Endothelial cell of umbilical vein (primary cell): ENCODE measurements around the gene LMX1A. TPM values are rescaled to one million over a fixed set of nuclear protein-coding genes. Genes with fewer than 3 reads are reported as not detected.

Experiments used
- BruUV-seq: library from RNA; stranded (reverse); fragments of 400-500 nt; replicated peaks from 2 replicates; lab custom pipeline; 2021; lab: Mats Ljungman, UMichigan
- CTCF ChIA-PET: fragments of 300-600, 350-600 bp; sonication (Branson Sonifier 250); formaldehyde crosslinking; loops from one replicate; lab custom pipeline; 2021; ENCODE audit warnings: antibody characterized with exemption, inconsistent platforms; lab: Charles Lee
- POLR2A ChIA-PET: fragments of 300-600, 350-600 bp; sonication (Branson Sonifier 250); formaldehyde crosslinking; loops from one replicate; lab custom pipeline; 2021; ENCODE audit warnings: antibody characterized with exemption, inconsistent platforms; lab: Charles Lee
- DNase-seq: peaks from one replicate; pipeline ENCODE4 v3.0.0-alpha.2; 2011; ENCODE audit warnings: low read depth, low spot score
- FAIRE-seq: peaks from 2 replicates; lab custom pipeline; 2011; peaks lifted over from hg19 to GRCh38; lab: Jason Lieb, UNC
- H2AFZ ChIP-seq: 2 replicates; pipeline ENCODE4 v1.6.0; 2012; ENCODE audit warnings: low read depth, low read length, control low read depth, inconsistent platforms
- H3K27ac ChIP-seq: 2 replicates; pipeline ENCODE4 v1.5.1; 2011; ENCODE audit warnings: low read depth, mild to moderate bottlenecking, control low read depth, low read length, moderate library complexity; ENCODE audit not compliant: insufficient read depth
- H3K27me3 ChIP-seq, 2 experiments: 2 replicates each; pipeline versions ENCODE4 v1.6.0 to v1.6.1; 2011; ENCODE audit warnings: low read length in 2 of 2, mixed read lengths in 1 of 2; ENCODE audit not compliant: control insufficient read depth in 2 of 2, insufficient read depth in 2 of 2
- H3K36me3 ChIP-seq, 2 experiments: 2 replicates in 1 of 2; 3 replicates in 1 of 2; pipeline ENCODE4 v1.5.1; 2011; ENCODE audit warnings: low read length in 2 of 2, mild to moderate bottlenecking in 1 of 2, moderate library complexity in 1 of 2; ENCODE audit not compliant: control insufficient read depth in 2 of 2, insufficient read depth in 2 of 2; ENCODE audit errors: extremely low read depth in 1 of 2
- H3K4me1 ChIP-seq: 3 replicates; pipeline ENCODE4 v1.5.1; 2011; ENCODE audit warnings: mild to moderate bottlenecking, low read length; ENCODE audit not compliant: control insufficient read depth, insufficient read depth; ENCODE audit errors: extremely low read depth
- H3K4me2 ChIP-seq: 2 replicates; pipeline ENCODE4 v1.6.1; 2011; ENCODE audit warnings: low read length, control low read depth, mixed read lengths; ENCODE audit not compliant: insufficient read depth
- H3K4me3 ChIP-seq, 3 experiments: fragments of 200-600 bp in 1 of 3; sonication (generic), shearing (Covaris generic) in 1 of 3; replicated peaks in 1 of 3; 2 replicates each; pipeline ENCODE4 v1.5.1; 2011 to 2016; ENCODE audit warnings: control low read depth in 3 of 3, low read length in 3 of 3, mild to moderate bottlenecking in 2 of 3, inconsistent platforms in 1 of 3, low read depth in 1 of 3, moderate library complexity in 1 of 3; ENCODE audit not compliant: insufficient read depth in 1 of 3
- H3K79me2 ChIP-seq: 2 replicates; pipeline ENCODE4 v1.6.0; 2012; ENCODE audit warnings: low read length, inconsistent platforms; ENCODE audit not compliant: control insufficient read depth, insufficient read depth
- H3K9ac ChIP-seq: replicated peaks from 2 replicates; pipeline ENCODE3; 2011; ENCODE audit warnings: low read length, control low read depth; ENCODE audit not compliant: insufficient read depth; ENCODE audit errors: extremely low read depth
- H3K9me1 ChIP-seq: replicated peaks from 3 replicates; pipeline ENCODE4 v1.6.0; 2011; ENCODE audit warnings: mild to moderate bottlenecking, low read length; ENCODE audit not compliant: control insufficient read depth, insufficient read depth; ENCODE audit errors: extremely low read depth
- H3K9me3 ChIP-seq: replicated peaks from 2 replicates; pipeline ENCODE4 v1.5.1; 2012; ENCODE audit warnings: low read length, inconsistent platforms; ENCODE audit not compliant: control insufficient read depth, insufficient read depth
- H4K20me1 ChIP-seq: replicated peaks from 2 replicates; pipeline ENCODE3; 2011; ENCODE audit warnings: mild to moderate bottlenecking, low read length; ENCODE audit not compliant: control insufficient read depth, insufficient read depth; ENCODE audit errors: extremely low read depth
- CTCF ChIP-seq, 2 donors: IDR thresholded peaks; 1 replicate in 1 of 2; 2 replicates in 1 of 2; pipeline ENCODE4 v1.5.1; 2011; ENCODE audit warnings: low read length in 2 of 2, mild to moderate bottlenecking in 2 of 2, moderate library complexity in 2 of 2, control low read depth in 1 of 2, inconsistent platforms in 1 of 2, low read depth in 1 of 2; ENCODE audit not compliant: insufficient read depth in 1 of 2; ENCODE audit errors: extremely low read depth in 1 of 2
- EZH2 ChIP-seq: IDR thresholded peaks from 2 replicates; pipeline ENCODE4 v1.6.1; 2012; ENCODE audit warnings: borderline replicate concordance, low read depth, mild to moderate bottlenecking, moderate library complexity, low read length, inconsistent platforms; ENCODE audit not compliant: severe bottlenecking
- FOS ChIP-seq: IDR thresholded peaks from 2 replicates; pipeline ENCODE4 v1.6.1; 2011; ENCODE audit warnings: mild to moderate bottlenecking, low read length, moderate library complexity, borderline replicate concordance; ENCODE audit not compliant: insufficient read depth
- GATA2 ChIP-seq: IDR thresholded peaks from 2 replicates; pipeline ENCODE4 v1.7.0; 2011; ENCODE audit warnings: low read depth, mild to moderate bottlenecking, moderate library complexity, mixed read lengths, low read length; ENCODE audit not compliant: insufficient read length, insufficient read depth
- JUN ChIP-seq: IDR thresholded peaks from 2 replicates; pipeline ENCODE4 v1.6.1; 2011; ENCODE audit warnings: borderline replicate concordance, low read depth; ENCODE audit not compliant: insufficient read length, insufficient read depth
- MYC ChIP-seq: IDR thresholded peaks from one replicate; pipeline ENCODE4 v1.6.1; 2011; ENCODE audit warnings: mild to moderate bottlenecking, low read depth, low read length
- POLR2A ChIP-seq: IDR thresholded peaks from 2 replicates; pipeline ENCODE4 v1.6.1; 2012; ENCODE audit warnings: low read depth, mild to moderate bottlenecking, control low read depth, low read length
- POLR2AphosphoS5 ChIP-seq: IDR thresholded peaks from 2 replicates; pipeline ENCODE4 v1.6.1; 2012; ENCODE audit warnings: low read depth, mild to moderate bottlenecking, control low read depth, low read length, moderate library complexity; ENCODE audit not compliant: insufficient read depth
- dilution Hi-C: fragments of 300-500 bp; cut with MboI; formaldehyde crosslinking; loops from one replicate; pipeline ENCODE4 v1.15.0; 2019; ENCODE audit warnings: low sequenced_read_pairs; ENCODE audit not compliant: extremely low pct_ligation_motif_present
- intact Hi-C: fragments of 100-400 bp; cut with micrococcal nuclease; formaldehyde crosslinking; loops from one replicate; pipeline ENCODE4 v1.10.0; 2022
- polyA plus RNA-seq, 4 experiments: library from polyadenylated mRNA; depleted of rRNA in 3 of 4; stranded (reverse) in 3 of 4; unstranded in 1 of 4; fragments of >200 nt; gene quantifications; 2 replicates each; pipeline versions ENCODE4 v1.2.1 to v1.2.3, GENCODE V29; 2011 to 2012; ENCODE audit warnings: missing spikeins in 1 of 4
- total RNA-seq: library from RNA; stranded (reverse); gene quantifications from 2 replicates; pipeline ENCODE4 v1.2.3, GENCODE V29; 2021
- TF ChIP-seq, protein P1 (sequence below): IDR thresholded peaks from 2 replicates; pipeline ENCODE4 v1.6.1; 2011; ENCODE audit not compliant: insufficient read depth, insufficient read length

The LMX1A gene
- total and polyA plus RNA-seq, 2 donors (not counting 3 experiments of a cell fraction or from before 2014, with no cell fraction given), result not detected

GRCh38 chr1:165259236-165259635 is 97.3 kb downstream of the LMX1A start:
- POLR2A ChIA-PET, result no interaction called here
- no peak for FAIRE-seq
- intact Hi-C loops, result no loop called here

More at GRCh38 chr1:165259236-165259635, 97.3 kb downstream of the LMX1A start:
- Histone ChIP-seq H3K4me1 (no peaks in the 10 kb centered on the region), H2AFZ (no peak overlapping the region), H3K36me3 (no peaks in the 10 kb centered on the region), H3K79me2 (no peaks in the 10 kb centered on the region), H4K20me1 (no peaks in the 10 kb centered on the region), H3K4me2 (no peak overlapping the region), H3K9me1 (no peaks in the 10 kb centered on the region), H3K4me3 (no peak overlapping the region), H3K27me3 (no peaks in the 10 kb centered on the region), H3K27ac (no peak overlapping the region), H3K9ac (no peak overlapping the region), H3K9me3 (no peaks in the 10 kb centered on the region)
- CTCF ChIA-PET, result interaction anchor here (1.1 to 4.2 kb wide), 2 partner anchors 9 to 334 kb away, joined by 3 to 48 read pairs; no protein-coding TSS in a partner anchor
- TF ChIP-seq MYC (no peak), POLR2AphosphoS5 (no peak), EZH2 (no peak), POLR2A (no peak), CTCF (IDR thresholded peaks at IDR 0.05; ENCODE audit: extremely low read depth in 1 of 2, insufficient read depth in 1 of 2, low read depth in 1 of 2, low read length in 2 of 2) (no peak), GATA2 (no peak), JUN (no peak), FOS (no peak)
- TF ChIP-seq, protein P1, sequence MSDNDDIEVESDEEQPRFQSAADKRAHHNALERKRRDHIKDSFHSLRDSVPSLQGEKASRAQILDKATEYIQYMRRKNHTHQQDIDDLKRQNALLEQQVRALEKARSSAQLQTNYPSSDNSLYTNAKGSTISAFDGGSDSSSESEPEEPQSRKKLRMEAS, result no peak
- dilution Hi-C loops, result no loop called here
- DNase-seq, result no peak
- no TSS peak for BruUV-seq
